Suprapubic skin (tissue), 4 donors: ENCODE data around the gene CBARP. TPM values are rescaled to one million over a fixed set of nuclear protein-coding genes. Genes with fewer than 3 reads are reported as not detected.
A peak's percentile ranks its signal among the peaks of the same experiment; 100 is the strongest.
"Not testable (repeated sequence)": the region's sequence is repeated elsewhere in the genome, so short reads cannot be mapped to it uniquely, and the experiment has no call there.

ENCODE experiments used
- DNase-seq, 2 donors: peaks; one replicate each; pipeline ENCODE4 v3.0.0-alpha.2; 2019; ENCODE audit warnings: low spot score in 2 of 2
- H3K27ac ChIP-seq: fragments of 200-600 bp; sonication (generic); one replicate; pipeline ENCODE4 v1.5.1; 2019
- H3K27me3 ChIP-seq: fragments of 200-600 bp; sonication (generic); one replicate; pipeline ENCODE4 v1.5.1; 2019
- H3K36me3 ChIP-seq: fragments of 200-600 bp; sonication (generic); one replicate; pipeline ENCODE4 v1.5.1; 2019
- H3K4me1 ChIP-seq: fragments of 200-600 bp; sonication (generic); one replicate; pipeline ENCODE4 v1.5.1; 2019
- H3K4me3 ChIP-seq: fragments of 200-600 bp; sonication (generic); one replicate; pipeline ENCODE4 v1.5.1; 2019; ENCODE audit warnings: mild to moderate bottlenecking
- H3K9me3 ChIP-seq: fragments of 200-600 bp; sonication (generic); one replicate; pipeline ENCODE4 v1.5.1; 2019
- CTCF ChIP-seq, 2 donors: fragments of 200-600 bp in 1 of 2; fragments of 450-650 bp in 1 of 2; sonication (generic) in 1 of 2; IDR thresholded peaks; one replicate each; pipeline ENCODE4 v1.5.1; 2016 to 2019; ENCODE audit warnings: antibody characterized with exemption in 2 of 2, mild to moderate bottlenecking in 1 of 2, moderate library complexity in 1 of 2
- EP300 ChIP-seq: sonication (generic); formaldehyde crosslinking; IDR thresholded peaks from one replicate; pipeline ENCODE4 v1.6.1; 2017; ENCODE audit warnings: antibody characterized with exemption
- POLR2A ChIP-seq, 2 donors: fragments of 450-650 bp; IDR thresholded peaks; one replicate each; pipeline ENCODE4 v1.6.1; 2017; ENCODE audit warnings: antibody characterized with exemption in 2 of 2, mild to moderate bottlenecking in 2 of 2, moderate library complexity in 2 of 2
- POLR2AphosphoS5 ChIP-seq, 3 donors: sonication (generic); formaldehyde crosslinking; IDR thresholded peaks; one replicate each; pipeline ENCODE4 v1.6.1; 2017; ENCODE audit warnings: antibody characterized with exemption in 3 of 3
- WGBS: methylation state at CpG from one replicate; pipeline ENCODE4 v1.1.5; 2018; 5-methylcytosine and 5-hydroxymethylcytosine counted together
- total RNA-seq, 4 donors: library from RNA; depleted of rRNA; stranded (reverse); fragments of >200 nt; gene quantifications; one replicate each; pipeline ENCODE4 v1.1.0, GENCODE V29; 2016

Gene CBARP
- total RNA-seq, 4 donors from 2014 or later: 2.9 to 8.6 (median 5.1) TPM

GRCh38 chr19:1206864-1207450, 30.8 kb downstream of the CBARP start:
- Histone ChIP-seq H3K9me3 (no peaks in the 10 kb centered on the region), H3K4me1 (peaks cover 59% of the 10 kb centered on the region), H3K27ac (peak overlapping the region; percentile 58), H3K4me3 (peak overlapping the region; percentile 69), H3K27me3 (no peaks in the 10 kb centered on the region), H3K36me3 (no peaks in the 10 kb centered on the region)
- no peak for TF ChIP-seq POLR2A (IDR thresholded peaks at IDR 0.05)
- no peak for TF ChIP-seq EP300
- no peak for TF ChIP-seq CTCF (IDR thresholded peaks at IDR 0.05)
- TF ChIP-seq POLR2AphosphoS5 (IDR thresholded peaks at IDR 0.05): no peak
- peak in 1 of 2 donors; percentile 69 for DNase-seq
- 3% methylated on average over 32 of the region's 38 CpGs for WGBS

- TF ChIP-seq POLR2AphosphoS5 (IDR thresholded peaks at IDR 0.05) (no peak), CTCF (IDR thresholded peaks at IDR 0.05) (no peak), POLR2A (IDR thresholded peaks at IDR 0.05) (no peak), EP300 (no peak)
- peak overlapping the region; percentile 69 for H3K4me3 ChIP-seq
- H3K4me1 ChIP-seq: peaks cover 52% of the 10 kb centered on the region
- DNase-seq: no peak
- peak overlapping the region; percentile 58 for H3K27ac ChIP-seq
- no peaks in the 10 kb centered on the region for H3K36me3 ChIP-seq
- H3K9me3 ChIP-seq: no peaks in the 10 kb centered on the region
- no peaks in the 10 kb centered on the region for H3K27me3 ChIP-seq
- 4% methylated on average over 19 of the region's 78 CpGs for WGBS
Measured at GRCh38 chr19:1206150-1206863, 31.5 kb downstream of the CBARP start.

GRCh38 chr19:1205114-1206099, 32.4 kb downstream of the CBARP start, which contains the start of gene STK11:
STK11 (plus strand) TSS chr19:1205778; CDS start chr19:1206914, 1,136 bp downstream.
- H3K9me3 ChIP-seq: no peaks in the 10 kb centered on the region
- H3K36me3 ChIP-seq: no peaks in the 10 kb centered on the region
- TF ChIP-seq POLR2AphosphoS5 (IDR thresholded peaks at IDR 0.05): peak in 2 of 3 donors; percentile 55 to 80
- TF ChIP-seq POLR2A (IDR thresholded peaks at IDR 0.05): peak; percentile 14 to 55
- TF ChIP-seq EP300: no peak
- H3K27me3 ChIP-seq: no peaks in the 10 kb centered on the region
- H3K4me1 ChIP-seq: peaks cover 43% of the 10 kb centered on the region
- peak; percentile 99 to 100 for DNase-seq
- WGBS: 36% methylated on average over 9 of the region's 114 CpGs
- H3K4me3 ChIP-seq: peak within 1 kb of the TSS; percentile 69
- peak within 1 kb of the TSS; percentile 76 for H3K27ac ChIP-seq

- not testable (repeated sequence) for H3K36me3 ChIP-seq, H3K27me3 ChIP-seq, H3K9me3 ChIP-seq, H3K27ac ChIP-seq, H3K4me1 ChIP-seq, H3K4me3 ChIP-seq, DNase-seq
- 88% methylated on average over 4 of the region's 4 CpGs for WGBS
Measured at GRCh38 chr19:1200614-1201013, 37.2 kb downstream of the CBARP start.

- H3K27me3 ChIP-seq: no peaks in the 10 kb centered on the region
- TF ChIP-seq POLR2A (IDR thresholded peaks at IDR 0.05) (no peak), CTCF (IDR thresholded peaks at IDR 0.05) (no peak), EP300 (no peak), POLR2AphosphoS5 (IDR thresholded peaks at IDR 0.05) (no peak)
- H3K36me3 ChIP-seq: no peaks in the 10 kb centered on the region
- H3K4me1 ChIP-seq: peaks cover 1% of the 10 kb centered on the region
- H3K27ac ChIP-seq: no peak overlapping the region
- WGBS: 97% methylated on average over 10 of the region's 10 CpGs
- no peak for DNase-seq
- no peaks in the 10 kb centered on the region for H3K9me3 ChIP-seq
- H3K4me3 ChIP-seq: no peak overlapping the region
Measured at GRCh38 chr19:1199531-1199930, 38.3 kb downstream of the CBARP start.
